MM.1S (cell line): ENCODE data around the gene EME2.

Experiments
- CTCF ChIP-seq: fragments of 300-600 bp; sonication (generic); IDR thresholded peaks from 2 replicates; pipeline ENCODE4 v1.5.1; 2016; ENCODE audit warnings: antibody characterized with exemption, low read length, mixed read lengths
- EZH2 ChIP-seq: fragments of 300-600 bp; sonication (generic); optimal IDR thresholded peaks from 2 replicates; pipeline ENCODE3; 2017; ENCODE audit warnings: low read depth, mild to moderate bottlenecking, antibody characterized with exemption, low read length, mixed read lengths

- TF ChIP-seq CTCF, result no peak
- TF ChIP-seq EZH2, result no peak
Measured at GRCh38 chr16:1807626-1808025, 35.0 kb downstream of the EME2 start.
